Activated T-cell treated with anti-CD3 and anti-CD28 coated beads, Interleukin-2, amount 50 U/mL, for 24 hours (primary cell): ENCODE measurements around the gene ZNF140.

Experiments used
- DNase-seq: peaks from one replicate; pipeline ENCODE4 v3.0.0-alpha.2; 2020
- H3K27ac Mint-ChIP-seq: 2 replicates; pipeline ENCODE4 v1.8.0; 2020; ENCODE audit warnings: mild to moderate bottlenecking, mixed read lengths
- H3K27me3 Mint-ChIP-seq: 2 replicates; pipeline ENCODE4 v1.8.0; 2020; ENCODE audit warnings: mixed read lengths
- H3K36me3 Mint-ChIP-seq: 2 replicates; pipeline ENCODE4 v1.8.0; 2020; ENCODE audit warnings: low read depth, mixed read lengths
- H3K4me1 Mint-ChIP-seq: 2 replicates; pipeline ENCODE4 v1.8.0; 2020; ENCODE audit warnings: low read depth, mixed read lengths
- H3K4me3 Mint-ChIP-seq: 2 replicates; pipeline ENCODE4 v1.8.0; 2020; ENCODE audit warnings: mild to moderate bottlenecking, moderate library complexity, mixed read lengths
- H3K9me3 Mint-ChIP-seq: 2 replicates; pipeline ENCODE4 v1.8.0; 2020; ENCODE audit warnings: mixed read lengths

Gene ZNF140

GRCh38 chr12:133080368-133081158 lies at the start of gene ZNF140:
Gene ZNF140, plus strand, starts transcription at chr12:133080923. Its CDS starts 398 bp downstream, at chr12:133081321.
- peaks cover 44% of the 10 kb centered on the region for H3K9me3 Mint-ChIP-seq
- H3K27me3 Mint-ChIP-seq = no peaks in the 10 kb centered on the region
- no peak within 1 kb of the TSS for H3K27ac Mint-ChIP-seq
- peaks cover 71% of the 10 kb centered on the region for H3K36me3 Mint-ChIP-seq
- no peak within 1 kb of the TSS for H3K4me3 Mint-ChIP-seq
- H3K4me1 Mint-ChIP-seq = peaks cover 13% of the 10 kb centered on the region
- peak; percentile 96 for DNase-seq

- Mint-ChIP-seq H3K4me1 (peaks cover 19% of the 10 kb centered on the region), H3K36me3 (peaks cover 67% of the 10 kb centered on the region), H3K4me3 (peak within 1 kb of the TSS; percentile 86), H3K27ac (peak within 1 kb of the TSS; percentile 98), H3K9me3 (peaks cover 57% of the 10 kb centered on the region), H3K27me3 (no peaks in the 10 kb centered on the region)
- peak; percentile 96 for DNase-seq
These were observed 43.3 kb upstream of the ZNF140 start, which contains the start of gene ZNF84 for GRCh38 chr12:133037207-133038005. Gene ZNF84, plus strand, starts transcription at chr12:133037509. Its CDS starts 3,959 bp downstream, at chr12:133041468.

- H3K36me3 Mint-ChIP-seq = peaks cover 75% of the 10 kb centered on the region
- H3K4me1 Mint-ChIP-seq = peaks cover 19% of the 10 kb centered on the region
- H3K27me3 Mint-ChIP-seq = no peaks in the 10 kb centered on the region
- H3K27ac Mint-ChIP-seq = peak overlapping the region; percentile 98
- no peak for DNase-seq
- H3K9me3 Mint-ChIP-seq = peaks cover 57% of the 10 kb centered on the region
- H3K4me3 Mint-ChIP-seq = peak overlapping the region; percentile 86
These were observed 42.5 kb upstream of the ZNF140 start for GRCh38 chr12:133038118-133038709.

- Mint-ChIP-seq H3K27ac (no peak overlapping the region), H3K36me3 (peaks cover 98% of the 10 kb centered on the region), H3K4me3 (no peak overlapping the region), H3K27me3 (no peaks in the 10 kb centered on the region), H3K4me1 (no peaks in the 10 kb centered on the region), H3K9me3 (peaks cover 66% of the 10 kb centered on the region)
- DNase-seq = no peak
These were observed 34.0 kb upstream of the ZNF140 start for GRCh38 chr12:133046698-133047097.

GRCh38 chr12:133057446-133057845 lies 23.3 kb upstream of the ZNF140 start:
- Mint-ChIP-seq H3K36me3 (peaks cover 86% of the 10 kb centered on the region), H3K4me1 (no peaks in the 10 kb centered on the region), H3K9me3 (peaks cover 59% of the 10 kb centered on the region), H3K4me3 (no peak overlapping the region), H3K27ac (no peak overlapping the region), H3K27me3 (no peaks in the 10 kb centered on the region)
- no peak for DNase-seq

GRCh38 chr12:133058203-133059113 lies 22.3 kb upstream of the ZNF140 start:
- peaks cover 86% of the 10 kb centered on the region for H3K36me3 Mint-ChIP-seq
- no peak overlapping the region for H3K4me3 Mint-ChIP-seq
- no peak for DNase-seq
- no peaks in the 10 kb centered on the region for H3K27me3 Mint-ChIP-seq
- H3K9me3 Mint-ChIP-seq = peaks cover 59% of the 10 kb centered on the region
- H3K4me1 Mint-ChIP-seq = no peaks in the 10 kb centered on the region
- H3K27ac Mint-ChIP-seq = no peak overlapping the region

- Mint-ChIP-seq H3K4me1 (no peaks in the 10 kb centered on the region), H3K9me3 (peaks cover 69% of the 10 kb centered on the region), H3K36me3 (peaks cover 82% of the 10 kb centered on the region), H3K27me3 (no peaks in the 10 kb centered on the region), H3K4me3 (no peak overlapping the region), H3K27ac (no peak overlapping the region)
- DNase-seq = no peak
These were observed 18.8 kb upstream of the ZNF140 start for GRCh38 chr12:133061954-133062353.

GRCh38 chr12:133063556-133063955 lies 17.2 kb upstream of the ZNF140 start:
- Mint-ChIP-seq H3K36me3 (peaks cover 75% of the 10 kb centered on the region), H3K27ac (no peak overlapping the region), H3K4me3 (no peak overlapping the region), H3K27me3 (no peaks in the 10 kb centered on the region), H3K9me3 (peaks cover 63% of the 10 kb centered on the region), H3K4me1 (no peaks in the 10 kb centered on the region)
- DNase-seq = no peak

GRCh38 chr12:133073836-133074235 lies 6.9 kb upstream of the ZNF140 start:
- Mint-ChIP-seq H3K4me1 (no peaks in the 10 kb centered on the region), H3K27ac (no peak overlapping the region), H3K36me3 (peaks cover 46% of the 10 kb centered on the region), H3K4me3 (no peak overlapping the region), H3K27me3 (no peaks in the 10 kb centered on the region), H3K9me3 (peaks cover 44% of the 10 kb centered on the region)
- no peak for DNase-seq

GRCh38 chr12:133080026-133080367 lies 726 bp upstream of the ZNF140 start:
- no peak for DNase-seq
- H3K4me3 Mint-ChIP-seq = no peak overlapping the region
- H3K27ac Mint-ChIP-seq = no peak overlapping the region
- H3K36me3 Mint-ChIP-seq = peaks cover 68% of the 10 kb centered on the region
- no peaks in the 10 kb centered on the region for H3K27me3 Mint-ChIP-seq
- H3K4me1 Mint-ChIP-seq = peaks cover 13% of the 10 kb centered on the region
- H3K9me3 Mint-ChIP-seq = peaks cover 43% of the 10 kb centered on the region

- no peaks in the 10 kb centered on the region for H3K27me3 Mint-ChIP-seq
These were observed 547 bp downstream of the ZNF140 start for GRCh38 chr12:133081159-133081780.

GRCh38 chr12:133083345-133083744 lies 2.6 kb downstream of the ZNF140 start:
- H3K4me1 Mint-ChIP-seq = peaks cover 13% of the 10 kb centered on the region
- H3K4me3 Mint-ChIP-seq = no peak overlapping the region
- H3K36me3 Mint-ChIP-seq = peaks cover 78% of the 10 kb centered on the region
- H3K9me3 Mint-ChIP-seq = peaks cover 45% of the 10 kb centered on the region
- DNase-seq = no peak
- no peak overlapping the region for H3K27ac Mint-ChIP-seq
- H3K27me3 Mint-ChIP-seq = no peaks in the 10 kb centered on the region

More at GRCh38 chr12:133081159-133081780, 547 bp downstream of the ZNF140 start:
- peaks cover 13% of the 10 kb centered on the region for H3K4me1 Mint-ChIP-seq
- no peak overlapping the region for H3K4me3 Mint-ChIP-seq
- DNase-seq = peak; percentile 30
- H3K27ac Mint-ChIP-seq = no peak overlapping the region
- H3K9me3 Mint-ChIP-seq = peaks cover 47% of the 10 kb centered on the region
- peaks cover 75% of the 10 kb centered on the region for H3K36me3 Mint-ChIP-seq

- H3K9me3 Mint-ChIP-seq = peaks cover 72% of the 10 kb centered on the region
- H3K27ac Mint-ChIP-seq = peak overlapping the region; percentile 7
- DNase-seq = no peak
- peaks cover 98% of the 10 kb centered on the region for H3K36me3 Mint-ChIP-seq
- H3K27me3 Mint-ChIP-seq = no peaks in the 10 kb centered on the region
- peaks cover 2% of the 10 kb centered on the region for H3K4me1 Mint-ChIP-seq
- H3K4me3 Mint-ChIP-seq = no peak overlapping the region
These were observed 24.9 kb downstream of the ZNF140 start for GRCh38 chr12:133105620-133106019.
